HepG2 (cell line): Measurements from ENCODE around the gene LRRN2. TPM values are rescaled to one million over a fixed set of nuclear protein-coding genes. Genes with fewer than 3 reads are reported as not detected.

Source experiments
- ATAC-seq: fragments of 200-7000 bp; cut with Tn5 transposase; 3 replicates; pipeline ENCODE4 v1.9.1; 2020; ENCODE audit warnings: mild to moderate bottlenecking, moderate library complexity
- BruUV-seq: library from RNA; stranded (reverse); fragments of 400-500 nt; replicated peaks from 2 replicates; lab custom pipeline; 2021; lab: Mats Ljungman, UMichigan
- CTCF ChIA-PET: fragments of 300-600 bp; formaldehyde crosslinking; extraction: SDS; loops from one replicate; lab custom pipeline; 2021; ENCODE audit warnings: low total read pairs, inconsistent platforms, low intra/inter-chr PET ratio; lab: Yijun Ruan, JAX
- POLR2A ChIA-PET: fragments of 350-600 bp; sonication (Branson Sonifier 250); formaldehyde crosslinking; loops from one replicate; lab custom pipeline; 2020; ENCODE audit warnings: antibody characterized with exemption, inconsistent platforms; lab: Yijun Ruan, JAX
- DNase-seq: peaks from one replicate; pipeline ENCODE4 v3.0.0-alpha.2; 2015; ENCODE audit warnings: low spot score
- FAIRE-seq: peaks from 3 replicates; lab custom pipeline; 2011; peaks lifted over from hg19 to GRCh38; lab: Jason Lieb, UNC
- H2AFZ ChIP-seq: one replicate; pipeline ENCODE4 v1.6.1; 2011; ENCODE audit warnings: low read length, inconsistent platforms
- H3K27ac ChIP-seq: fragments of 300-600 bp; 3 replicates; pipeline ENCODE4 v1.8.0; 2011; ENCODE audit warnings: mixed run types, mild to moderate bottlenecking, mixed read lengths, low read length, inconsistent platforms; ENCODE audit not compliant: insufficient read depth; ENCODE audit errors: extremely low read length
- H3K27me3 ChIP-seq, 2 experiments: fragments of 200-600 bp in 1 of 2; 2 replicates in 1 of 2; 3 replicates in 1 of 2; pipeline versions ENCODE4 v1.6.0 to v1.8.0; 2011; ENCODE audit warnings: low read length in 2 of 2, mild to moderate bottlenecking in 2 of 2, moderate library complexity in 2 of 2, inconsistent platforms in 1 of 2; ENCODE audit not compliant: insufficient read depth in 2 of 2, control insufficient read depth in 1 of 2
- H3K36me3 ChIP-seq, 2 experiments: fragments of 200-600 bp in 1 of 2; replicated peaks in 1 of 2; 2 replicates in 1 of 2; 3 replicates in 1 of 2; pipeline versions ENCODE4 v1.5.1 to v1.8.0; 2011; ENCODE audit warnings: low read length in 2 of 2, inconsistent platforms in 1 of 2; ENCODE audit not compliant: insufficient read depth in 2 of 2, control insufficient read depth in 1 of 2
- H3K4me1 ChIP-seq: 2 replicates; pipeline ENCODE4 v1.5.1; 2012; ENCODE audit warnings: low read length, inconsistent platforms; ENCODE audit not compliant: insufficient read depth
- H3K4me2 ChIP-seq: 2 replicates; pipeline ENCODE4 v1.6.0; 2011; ENCODE audit warnings: low read depth, low read length, inconsistent platforms
- H3K4me3 ChIP-seq, 3 experiments: fragments of 200-600 bp in 1 of 3; sonication (generic), shearing (Covaris generic) in 1 of 3; replicated peaks in 1 of 3; 2 replicates each; pipeline ENCODE4 v1.5.1; 2011 to 2016; ENCODE audit warnings: low read length in 3 of 3, inconsistent platforms in 2 of 3, low read depth in 2 of 3, mild to moderate bottlenecking in 2 of 3, control low read depth in 1 of 3, mixed read lengths in 1 of 3; ENCODE audit not compliant: insufficient read depth in 1 of 3
- H3K79me2 ChIP-seq: one replicate; pipeline ENCODE4 v1.6.1; 2011; ENCODE audit warnings: low read length, inconsistent platforms; ENCODE audit not compliant: insufficient read depth
- H3K9ac ChIP-seq: 2 replicates; pipeline ENCODE4 v1.6.0; 2011; ENCODE audit warnings: mild to moderate bottlenecking, low read depth, low read length, inconsistent platforms; ENCODE audit not compliant: insufficient read depth
- H3K9me3 ChIP-seq: 2 replicates; pipeline ENCODE4 v1.5.1; 2012; ENCODE audit warnings: mild to moderate bottlenecking, low read length
- H4K20me1 ChIP-seq: 2 replicates; pipeline ENCODE4 v1.6.0; 2011; ENCODE audit warnings: inconsistent platforms, mild to moderate bottlenecking, low read length, moderate library complexity; ENCODE audit not compliant: insufficient read depth
- EP300 ChIP-seq, 3 experiments: sonication (generic) in 1 of 3; formaldehyde crosslinking in 1 of 3; IDR thresholded peaks; 2 replicates each; pipeline versions ENCODE4 v1.5.1 to v1.6.1; 2011 to 2020; ENCODE audit warnings: low read depth in 2 of 3, low read length in 2 of 3, borderline replicate concordance in 1 of 3, improper control_type of control experiment in 1 of 3, mild to moderate bottlenecking in 1 of 3, missing genetic modification reagents in 1 of 3, moderate library complexity in 1 of 3
- NR0B2 ChIP-seq: sonication (generic); formaldehyde crosslinking; IDR thresholded peaks from 2 replicates; pipeline ENCODE4 v1.4.0; 2020; ENCODE audit warnings: mild to moderate bottlenecking, missing genetic modification reagents
- RBAK ChIP-seq: sonication (generic); formaldehyde crosslinking; IDR thresholded peaks from 2 replicates; pipeline ENCODE4 v1.5.1; 2020; ENCODE audit warnings: mild to moderate bottlenecking, missing genetic modification reagents
- SP4 ChIP-seq: sonication (generic); formaldehyde crosslinking; IDR thresholded peaks from 2 replicates; pipeline ENCODE4 v1.8.1; 2023; ENCODE audit warnings: mild to moderate bottlenecking, missing genetic modification reagents
- ZNF883 ChIP-seq: sonication (generic); formaldehyde crosslinking; IDR thresholded peaks from 2 replicates; pipeline ENCODE4 v1.5.1; 2020; ENCODE audit warnings: mild to moderate bottlenecking, missing genetic modification reagents; ENCODE audit errors: not compliant biosample characterization
- WGBS: methylation state at CpG from one replicate; pipeline ENCODE4 v1.1.6; 2017; ENCODE audit warnings: low lambda C conversion rate; 5-methylcytosine and 5-hydroxymethylcytosine counted together
- in situ Hi-C: cut with HindIII; loops from 2 replicates; pipeline ENCODE4 v1.10.0; 2017; ENCODE audit warnings: low pct_unique_long_range_greater_than_20kb; ENCODE audit not compliant: extremely low pct_ligation_motif_present
- intact Hi-C: fragments of 100-400 bp; cut with micrococcal nuclease; formaldehyde crosslinking; loops from one replicate; pipeline ENCODE4 v1.10.0; 2022; ENCODE audit not compliant: unreplicated experiment
- polyA plus RNA-seq, 8 experiments: library from polyadenylated mRNA; depleted of rRNA in 3 of 8; stranded (reverse) in 7 of 8; unstranded in 1 of 8; fragments of >200 nt; fragmentation: Illumina TruSeq in 4 of 8; extraction: Trizol in 4 of 8; gene quantifications; 2 replicates each; pipeline versions ENCODE4 v1.2.1 to v1.2.3, GENCODE V29; 2011 to 2016; ENCODE audit warnings: low read depth in 4 of 8, missing spikeins in 1 of 8, mixed read lengths in 1 of 8; ENCODE audit not compliant: insufficient read depth in 1 of 8
- small RNA-seq, 3 experiments: library from RNA; depleted of rRNA; stranded (forward); fragments of <200 nt; gene quantifications; one replicate each; pipeline ENCODE3, GENCODE V24; 2012; ENCODE audit warnings: low read depth in 2 of 3, low replicate concordance in 1 of 3; ENCODE audit not compliant: insufficient read length in 3 of 3, insufficient read depth in 2 of 3
- total RNA-seq, 5 experiments: library from RNA; depleted of rRNA; stranded (reverse); fragments of >200 nt; fragmentation: Illumina TruSeq; extraction: Trizol; gene quantifications; 2 replicates each; pipeline ENCODE4 v1.2.3, GENCODE V29; 2016; ENCODE audit warnings: low read depth in 1 of 5

LRRN2 gene
- total and polyA plus RNA-seq, 2 of the 13 experiments (the other 11 are each of a cell fraction or from before 2014, with no cell fraction given) = not detected

- 82% methylated on average over 8 of the region's 9 CpGs for WGBS
- H2AFZ ChIP-seq = no peak overlapping the region
- in situ Hi-C loops = loop anchor here (5.0 to 10.0 kb wide), 2 partner anchors 194 to 236 kb away; no protein-coding TSS in a partner anchor
These were observed 116.8 kb downstream of the LRRN2 start for GRCh38 chr1:204568576-204569315.

More at GRCh38 chr1:204568576-204569315, 116.8 kb downstream of the LRRN2 start:
- intact Hi-C loops = no loop called here
- Histone ChIP-seq H3K4me2 (no peak overlapping the region), H3K36me3 (no peaks in the 10 kb centered on the region), H3K9me3 (no peaks in the 10 kb centered on the region), H3K4me3 (no peak overlapping the region), H3K4me1 (no peaks in the 10 kb centered on the region), H3K27me3 (no peaks in the 10 kb centered on the region), H3K9ac (no peak overlapping the region), H3K27ac (no peak overlapping the region), H4K20me1 (no peaks in the 10 kb centered on the region), H3K79me2 (no peaks in the 10 kb centered on the region)
- DNase-seq (no peak), FAIRE-seq (no peak), ATAC-seq (no peak)
- POLR2A ChIA-PET = no interaction called here
- BruUV-seq = no TSS peak
- CTCF ChIA-PET = interaction anchor here (1.6 kb wide), 1 partner anchor 239 kb away, joined by 3 read pairs; no protein-coding TSS in a partner anchor
- TF ChIP-seq ZNF883 (CRISPR knock-in tag) (no peak), NR0B2 (CRISPR knock-in tag) (no peak), SP4 (CRISPR knock-in tag) (no peak), EP300 (IDR thresholded peaks at IDR 0.05; ENCODE audit: low read depth in 2 of 2, low read length in 2 of 2) (no peak), EP300 (CRISPR knock-in tag; IDR thresholded peaks at IDR 0.05; ENCODE audit: borderline replicate concordance) (no peak), RBAK (CRISPR knock-in tag) (no peak)

Small RNAs within 50 kb of the gene (small RNA-seq; reads per million reads assigned to genes)
- gene RF00601 (0 reads per million in 3 experiments), gene RNA5SP75 (0 reads per million in 3 experiments)

Other genes with a start within 250 kb of the LRRN2 start
- 2.7 and 3.4 TPM in 2 replicates for gene PIK3C2B, start 190.9 kb downstream of the LRRN2 start, total RNA-seq (2016; rRNA removed; fragmentation: Illumina TruSeq; extraction: Trizol)
- gene PIK3C2B, start 190.9 kb downstream of the LRRN2 start, polyA plus RNA-seq (2011; rRNA removed) = 4.2 and 4.5 TPM in 2 replicates
- gene MDM4, start 169.3 kb downstream of the LRRN2 start, total RNA-seq (2016; rRNA removed; fragmentation: Illumina TruSeq; extraction: Trizol) = 13.8 and 19.0 TPM in 2 replicates
- 14.9 TPM in 2 replicates for gene MDM4, start 169.3 kb downstream of the LRRN2 start, polyA plus RNA-seq (2011; rRNA removed)
- not detected in 2 replicates for gene NFASC, start 185.1 kb upstream of the LRRN2 start, total RNA-seq (2016; rRNA removed; fragmentation: Illumina TruSeq; extraction: Trizol)
- not detected in 2 replicates for gene NFASC, start 185.1 kb upstream of the LRRN2 start, polyA plus RNA-seq (2011; rRNA removed)